Fibroblast of pulmonary artery (primary cell): ENCODE data around the gene PDE1A.
A peak's percentile ranks its signal among the peaks of the same experiment; 100 is the strongest.

Experiments
- DNase-seq: peaks from one replicate; pipeline ENCODE4 v3.0.0-alpha.2; 2010; ENCODE audit warnings: low read depth
- H3K4me3 ChIP-seq: replicated peaks from 2 replicates; pipeline ENCODE4 v1.5.1; 2011; ENCODE audit warnings: low read depth, mild to moderate bottlenecking, control low read depth, low read length, moderate library complexity
- TF ChIP-seq, protein P1 (sequence below): IDR thresholded peaks from 2 replicates; pipeline ENCODE4 v1.5.1; 2011; ENCODE audit warnings: mild to moderate bottlenecking, control low read depth, low read length, inconsistent platforms; ENCODE audit errors: missing control alignments

Gene PDE1A

DNA sequence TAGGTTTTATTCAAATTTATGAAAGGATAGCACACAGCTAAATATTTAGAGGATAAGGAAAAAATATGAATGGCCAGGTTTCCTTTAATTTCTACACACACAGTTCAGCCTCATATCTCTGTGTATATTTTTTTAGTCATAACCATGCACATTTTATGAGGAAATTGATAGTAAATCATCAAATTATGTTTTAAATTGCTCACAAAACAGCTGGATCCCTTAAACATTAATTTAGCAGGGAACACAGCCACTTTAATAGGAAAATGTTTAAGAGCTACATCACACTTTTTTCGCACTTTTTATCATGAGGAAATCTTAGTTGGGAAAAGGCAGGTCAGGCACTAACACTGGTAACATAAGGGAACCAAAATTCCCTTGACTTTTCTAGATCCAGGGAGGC is 65.4 kb downstream of the PDE1A start:
- TF ChIP-seq, protein P1, sequence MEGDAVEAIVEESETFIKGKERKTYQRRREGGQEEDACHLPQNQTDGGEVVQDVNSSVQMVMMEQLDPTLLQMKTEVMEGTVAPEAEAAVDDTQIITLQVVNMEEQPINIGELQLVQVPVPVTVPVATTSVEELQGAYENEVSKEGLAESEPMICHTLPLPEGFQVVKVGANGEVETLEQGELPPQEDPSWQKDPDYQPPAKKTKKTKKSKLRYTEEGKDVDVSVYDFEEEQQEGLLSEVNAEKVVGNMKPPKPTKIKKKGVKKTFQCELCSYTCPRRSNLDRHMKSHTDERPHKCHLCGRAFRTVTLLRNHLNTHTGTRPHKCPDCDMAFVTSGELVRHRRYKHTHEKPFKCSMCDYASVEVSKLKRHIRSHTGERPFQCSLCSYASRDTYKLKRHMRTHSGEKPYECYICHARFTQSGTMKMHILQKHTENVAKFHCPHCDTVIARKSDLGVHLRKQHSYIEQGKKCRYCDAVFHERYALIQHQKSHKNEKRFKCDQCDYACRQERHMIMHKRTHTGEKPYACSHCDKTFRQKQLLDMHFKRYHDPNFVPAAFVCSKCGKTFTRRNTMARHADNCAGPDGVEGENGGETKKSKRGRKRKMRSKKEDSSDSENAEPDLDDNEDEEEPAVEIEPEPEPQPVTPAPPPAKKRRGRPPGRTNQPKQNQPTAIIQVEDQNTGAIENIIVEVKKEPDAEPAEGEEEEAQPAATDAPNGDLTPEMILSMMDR: no peak
- H3K4me3 ChIP-seq: no peak overlapping the region
- DNase-seq: no peak

DNA sequence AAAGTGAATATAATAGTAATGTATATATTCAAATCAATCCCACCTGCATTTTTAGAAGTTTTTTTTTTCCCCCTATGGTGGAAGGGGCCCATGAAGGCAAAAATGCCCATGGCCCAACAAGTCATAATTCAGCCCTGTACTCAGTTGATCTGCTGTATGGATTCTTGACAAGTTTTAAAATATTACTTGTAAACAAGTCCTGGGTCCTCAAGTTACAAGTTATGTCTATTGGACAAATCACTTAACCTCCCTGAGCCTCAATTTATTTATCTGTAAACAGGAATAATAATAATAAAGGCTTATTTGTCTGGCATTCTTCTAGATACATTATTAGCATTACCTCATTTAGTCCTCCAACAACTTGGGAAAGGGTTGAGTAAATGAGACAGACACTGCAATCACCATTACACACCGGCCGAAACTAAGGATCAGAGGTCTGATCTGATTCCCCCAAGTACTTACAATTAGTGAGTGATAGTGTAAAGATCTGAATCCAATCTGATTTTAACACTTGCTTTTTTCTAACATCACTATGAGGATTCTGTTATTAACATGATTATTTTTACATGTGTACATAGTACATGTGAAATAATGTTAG is 66.1 kb downstream of the PDE1A start:
- H3K4me3 ChIP-seq: no peak overlapping the region
- DNase-seq: no peak
- TF ChIP-seq, protein P1: no peak

DNA sequence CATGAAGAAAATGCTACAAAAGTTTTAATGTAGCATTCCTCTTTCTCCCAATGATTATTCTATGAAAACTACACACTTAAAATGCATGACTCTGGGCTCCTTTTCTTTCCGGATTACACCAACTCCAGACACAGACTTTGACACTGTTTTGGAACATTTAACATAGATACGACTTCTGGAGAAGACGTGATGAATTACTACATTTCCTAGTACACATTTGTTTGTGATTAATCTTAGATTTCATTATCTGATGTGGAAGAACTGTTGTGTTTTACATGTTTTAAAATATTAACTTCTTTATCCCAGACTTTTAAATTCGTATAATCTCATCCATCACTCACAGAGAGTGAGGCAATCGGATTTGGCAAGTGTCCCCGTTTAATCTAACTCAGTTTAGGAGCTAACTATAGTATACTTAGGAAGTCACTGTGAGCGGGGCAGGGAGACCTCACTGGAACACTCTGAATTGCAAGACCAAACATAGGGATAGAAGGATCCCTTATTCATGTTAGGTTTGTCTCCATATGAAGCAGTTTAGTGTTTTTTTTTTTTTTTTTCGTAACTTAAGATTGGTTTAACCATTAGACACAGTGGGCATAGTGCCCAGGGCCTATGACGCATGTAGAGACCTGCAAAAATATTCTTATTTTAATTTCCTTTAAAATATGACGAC is 66.7 kb downstream of the PDE1A start:
- TF ChIP-seq, protein P1: no peak
- DNase-seq: peak; percentile 89
- no peak overlapping the region for H3K4me3 ChIP-seq

DNA sequence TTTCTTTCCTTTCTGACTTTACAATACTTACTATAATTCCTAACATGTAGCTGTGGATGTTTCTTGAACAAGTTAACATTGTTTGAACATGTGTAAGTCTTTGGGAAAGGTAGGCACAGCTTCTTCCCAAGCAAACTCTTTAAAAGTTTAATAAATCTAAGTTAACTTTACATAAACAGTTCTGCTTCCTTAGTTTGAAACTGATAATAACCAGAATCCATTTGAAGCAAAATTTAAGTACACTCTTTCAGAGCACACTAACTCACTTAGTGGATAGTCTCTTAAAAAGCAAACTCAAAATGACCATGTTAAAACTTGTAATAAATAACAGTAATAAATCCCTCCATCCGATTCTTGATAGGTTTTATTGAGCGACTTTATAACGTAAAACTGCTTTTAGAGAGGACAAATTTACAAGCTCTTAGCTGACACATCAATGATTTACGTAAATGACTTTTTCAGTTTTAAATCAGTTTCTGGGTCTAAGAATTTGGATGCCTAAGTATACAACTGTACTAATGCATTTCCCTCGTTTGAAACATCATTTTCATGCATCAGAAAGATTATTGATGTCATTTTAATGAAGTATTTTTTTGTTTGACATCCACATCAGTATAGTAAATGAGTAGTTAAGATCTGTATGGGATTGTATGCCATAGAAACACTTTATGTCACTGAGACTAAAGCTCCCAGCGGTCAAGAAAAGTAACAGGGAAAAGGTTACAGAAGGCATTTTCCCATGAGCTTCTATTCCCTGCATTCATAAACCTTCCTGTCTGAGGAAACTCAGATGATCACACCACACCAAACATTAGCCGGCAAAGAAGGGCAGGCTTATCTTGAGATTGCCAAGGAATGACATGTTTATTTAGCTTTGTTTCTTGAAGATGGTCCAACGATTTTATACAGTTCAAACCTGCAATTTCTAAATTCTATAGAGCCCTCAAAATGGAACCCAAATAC is 67.5 kb downstream of the PDE1A start:
- H3K4me3 ChIP-seq: no peak overlapping the region
- DNase-seq: peak; percentile 77
- TF ChIP-seq, protein P1: no peak

DNA sequence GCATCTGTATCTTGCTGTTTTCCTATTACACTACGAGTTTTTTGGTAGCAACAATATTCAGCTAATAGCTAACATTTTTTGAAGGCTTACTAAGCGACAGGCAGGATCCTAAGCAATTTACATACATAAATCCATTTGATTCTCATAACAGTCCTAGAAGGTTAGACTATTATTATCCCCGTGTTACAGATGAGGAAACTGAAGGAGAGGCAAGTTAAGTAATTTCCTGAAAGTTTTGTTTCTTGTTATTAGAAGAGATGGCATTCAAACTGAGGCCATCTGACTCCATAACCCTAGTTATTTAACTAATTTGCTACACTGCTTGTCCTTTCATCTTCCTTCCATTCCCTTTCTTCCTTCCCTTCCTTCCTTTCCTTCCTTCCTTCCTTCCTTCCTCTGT is 68.2 kb downstream of the PDE1A start:
- DNase-seq: no peak
- TF ChIP-seq, protein P1: no peak
- H3K4me3 ChIP-seq: no peak overlapping the region

DNA sequence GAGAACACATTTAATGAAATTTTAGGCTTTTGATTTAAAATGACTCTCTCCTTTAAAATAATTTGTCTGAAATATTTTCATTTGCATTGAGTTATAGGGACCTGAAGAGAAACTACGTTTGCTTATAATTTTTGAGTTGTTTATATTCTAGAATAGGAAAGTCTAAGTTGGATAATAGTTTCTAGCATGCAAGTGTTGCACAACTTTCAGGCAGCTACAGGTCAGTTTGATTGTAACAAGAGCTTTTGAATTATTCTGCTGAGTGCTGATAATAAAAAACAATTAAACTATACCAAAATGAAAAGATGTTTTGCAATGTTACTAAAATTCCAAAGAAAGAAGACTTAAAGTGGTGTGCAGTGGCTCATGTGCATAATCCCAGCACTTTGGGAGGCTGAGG is 71.0 kb downstream of the PDE1A start:
- H3K4me3 ChIP-seq: no peak overlapping the region
- DNase-seq: peak; percentile 48
- TF ChIP-seq, protein P1: no peak
